Right lobe of liver (tissue), 6 donors: ENCODE data around the gene TNRC6C. TPM values are rescaled to one million over a fixed set of nuclear protein-coding genes. Genes with fewer than 3 reads are reported as not detected.

Experiments
- ATAC-seq, 4 donors: fragments of 200-7000 bp; cut with Tn5 transposase; one replicate each; pipeline ENCODE4 v1.9.1; 2020; ENCODE audit warnings: mild to moderate bottlenecking in 4 of 4, moderate library complexity in 4 of 4
- DNase-seq, 3 donors: peaks; one replicate each; pipeline ENCODE4 v3.0.0-alpha.2; 2020
- H3K27ac ChIP-seq, 3 donors: fragments of 200-600 bp; one replicate each; pipeline ENCODE4 v1.8.0; 2022
- H3K27me3 ChIP-seq, 2 donors: fragments of 200-600 bp; one replicate each; pipeline ENCODE4 v1.8.0; 2022
- H3K36me3 ChIP-seq, 4 donors: fragments of 200-600 bp; sonication (generic) in 1 of 4; one replicate each; pipeline versions ENCODE4 v1.5.1 to v1.8.0; 2017 to 2022; ENCODE audit warnings: control low read depth in 1 of 4
- H3K4me1 ChIP-seq, 4 donors: fragments of 200-600 bp; sonication (generic) in 1 of 4; one replicate each; pipeline versions ENCODE4 v1.5.1 to v1.8.0; 2017 to 2022; ENCODE audit warnings: control low read depth in 1 of 4
- H3K4me3 ChIP-seq, 3 donors: fragments of 200-600 bp; one replicate each; pipeline ENCODE4 v1.8.0; 2022
- H3K9me3 ChIP-seq, 4 donors: fragments of 200-600 bp; sonication (generic) in 1 of 4; one replicate each; pipeline versions ENCODE4 v1.5.1 to v1.8.0; 2017 to 2022; ENCODE audit warnings: control low read depth in 1 of 4
- CTCF ChIP-seq, 4 donors: fragments of 200-600 bp in 3 of 4; fragments of 450-650 bp in 1 of 4; IDR thresholded peaks; one replicate each; pipeline versions ENCODE4 v1.5.1 to v1.8.0; 2016 to 2022; ENCODE audit warnings: antibody characterized with exemption in 4 of 4, mild to moderate bottlenecking in 2 of 4
- POLR2A ChIP-seq: fragments of 450-650 bp; IDR thresholded peaks from one replicate; pipeline ENCODE4 v1.6.1; 2017; ENCODE audit warnings: antibody characterized with exemption, mild to moderate bottlenecking
- WGBS: methylation state at CpG from one replicate; pipeline ENCODE4 v1.1.6; 2018; ENCODE audit warnings: low coverage, low lambda C conversion rate; ENCODE audit not compliant: insufficient coverage; ENCODE audit errors: missing lambda C conversion rate; 5-methylcytosine and 5-hydroxymethylcytosine counted together
- intact Hi-C, 2 donors: fragments of 100-400 bp; cut with DNase I; formaldehyde crosslinking; loops; one replicate each; pipeline versions ENCODE4 v1.11.2 to v1.14.1; 2022
- total RNA-seq, 6 experiments: library from RNA; depleted of rRNA in 2 of 6; stranded (reverse); fragments of >200 nt in 2 of 6; fragmentation: NEBNext Ultra II Directional in 3 of 6; extraction: Animal tissue kit (Norgen Biotek cat#: 25700) in 3 of 6; gene quantifications; one replicate each; pipeline versions ENCODE4 v1.1.0 to v1.2.4, GENCODE V29; 2016 to 2023
- donor health status: DM: no; HTN: yes; CAD: no.
- donor health status: DM: no; HTN: no; CAD: no.
- donor health status: DM: no; HTN: no; CAD: no.
- donor health status: DM: no; HTN: yes; CAD: no.
- donor health status: DM: no; HTN: yes; CAD: no.

TNRC6C gene
- total RNA-seq, 6 experiments from 2014 or later, result 1.9 to 10.6 (median 7.7) TPM

GRCh38 chr17:78125976-78126894 is 167.7 kb downstream of the TNRC6C start:
- Histone ChIP-seq H3K9me3 (no peaks in the 10 kb centered on the region), H3K4me3 (peak overlapping the region in 1 of 3 donors; percentile 4), H3K27me3 (no peaks in the 10 kb centered on the region), H3K4me1 (peaks cover 0 to 25% (median 2%) of the 10 kb centered on the region in 4 donors), H3K27ac (peak overlapping the region in 2 of 3 donors; percentile 77 to 80), H3K36me3 (no peaks in the 10 kb centered on the region)
- intact Hi-C loops, result no loop called here
- no peak for TF ChIP-seq CTCF (IDR thresholded peaks at IDR 0.05)
- no peak for TF ChIP-seq POLR2A
- peak in 2 of 3 donors; percentile 45 to 62 for DNase-seq
- no CpG with 5 or more reads among the region's 25 CpGs for WGBS
- no peak for ATAC-seq

GRCh38 chr17:78126895-78127238 is 168.4 kb downstream of the TNRC6C start:
- no peaks in the 10 kb centered on the region for H3K36me3 ChIP-seq
- intact Hi-C loops, result no loop called here
- H3K4me3 ChIP-seq, result peak overlapping the region in 1 of 3 donors; percentile 4
- TF ChIP-seq CTCF (IDR thresholded peaks at IDR 0.05) (no peak), POLR2A (no peak)
- H3K9me3 ChIP-seq, result no peaks in the 10 kb centered on the region
- no peaks in the 10 kb centered on the region for H3K27me3 ChIP-seq
- WGBS, result 50% methylated on average over 2 of the region's 6 CpGs
- H3K4me1 ChIP-seq, result peaks cover 0 to 25% (median 2%) of the 10 kb centered on the region in 4 donors
- H3K27ac ChIP-seq, result peak overlapping the region in 2 of 3 donors; percentile 77 to 80
- ATAC-seq (no peak), DNase-seq (no peak)

- H3K9me3 ChIP-seq, result no peaks in the 10 kb centered on the region
- WGBS, result 4% methylated on average over 10 of the region's 25 CpGs
- peak; percentile 54 to 56 (median 55) for ATAC-seq
- H3K27ac ChIP-seq, result peak overlapping the region; percentile 69 to 80 (median 77)
- intact Hi-C loops, result no loop called here
- peaks cover 0 to 25% (median 2%) of the 10 kb centered on the region in 4 donors for H3K4me1 ChIP-seq
- no peaks in the 10 kb centered on the region for H3K27me3 ChIP-seq
- no peaks in the 10 kb centered on the region for H3K36me3 ChIP-seq
- peak; percentile 75 to 83 (median 76) for DNase-seq
- no peak for TF ChIP-seq CTCF (IDR thresholded peaks at IDR 0.05)
- TF ChIP-seq POLR2A, result peak; percentile 41
- H3K4me3 ChIP-seq, result peak overlapping the region; percentile 58 to 76 (median 60)
Measured at GRCh38 chr17:78127239-78127887, 168.9 kb downstream of the TNRC6C start.

GRCh38 chr17:78127888-78128550 is 169.5 kb downstream of the TNRC6C start:
- DNase-seq (peak in 2 of 3 donors; percentile 65 to 66), ATAC-seq (peak; percentile 19 to 30 (median 25))
- no peak for TF ChIP-seq POLR2A
- no peak for TF ChIP-seq CTCF (IDR thresholded peaks at IDR 0.05)
- peak overlapping the region; percentile 58 to 76 (median 60) for H3K4me3 ChIP-seq
- no peaks in the 10 kb centered on the region for H3K27me3 ChIP-seq
- H3K36me3 ChIP-seq, result no peaks in the 10 kb centered on the region
- H3K4me1 ChIP-seq, result peaks cover 0 to 25% (median 2%) of the 10 kb centered on the region in 4 donors
- peak overlapping the region; percentile 69 to 80 (median 77) for H3K27ac ChIP-seq
- intact Hi-C loops, result no loop called here
- WGBS, result 4% methylated on average over 5 of the region's 39 CpGs
- no peaks in the 10 kb centered on the region for H3K9me3 ChIP-seq
